Measurements from ENCODE around the gene STEAP1B.

DNA sequence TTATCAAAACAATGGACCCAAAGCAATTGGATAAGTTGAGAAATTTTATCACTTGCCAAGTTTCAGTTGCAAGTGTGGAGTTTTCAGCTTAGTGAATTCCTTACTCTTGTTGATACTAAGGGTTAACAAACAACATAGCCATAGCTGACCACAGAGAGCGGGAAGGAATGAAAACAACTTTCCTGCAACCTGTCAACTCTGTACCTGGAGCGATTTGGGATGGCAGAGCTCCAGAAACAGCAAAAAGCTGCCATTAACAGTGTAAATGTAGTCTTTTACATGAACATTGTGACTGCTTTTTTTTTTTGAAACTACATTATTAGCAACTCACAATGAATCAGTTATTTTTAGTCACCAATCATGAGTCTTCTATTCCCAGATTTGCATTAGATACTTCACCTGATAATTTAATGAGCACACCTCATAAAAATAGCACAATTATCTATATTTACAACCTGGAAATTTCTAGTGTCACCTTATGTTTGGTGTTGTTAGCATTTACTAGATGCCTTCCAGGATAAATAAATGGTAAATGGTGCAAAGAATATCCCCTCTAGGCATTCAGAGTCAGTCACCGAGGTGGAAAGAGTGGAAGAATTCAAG lies 95.5 kb downstream of the STEAP1B start:
- TF ChIP-seq, protein P1, sequence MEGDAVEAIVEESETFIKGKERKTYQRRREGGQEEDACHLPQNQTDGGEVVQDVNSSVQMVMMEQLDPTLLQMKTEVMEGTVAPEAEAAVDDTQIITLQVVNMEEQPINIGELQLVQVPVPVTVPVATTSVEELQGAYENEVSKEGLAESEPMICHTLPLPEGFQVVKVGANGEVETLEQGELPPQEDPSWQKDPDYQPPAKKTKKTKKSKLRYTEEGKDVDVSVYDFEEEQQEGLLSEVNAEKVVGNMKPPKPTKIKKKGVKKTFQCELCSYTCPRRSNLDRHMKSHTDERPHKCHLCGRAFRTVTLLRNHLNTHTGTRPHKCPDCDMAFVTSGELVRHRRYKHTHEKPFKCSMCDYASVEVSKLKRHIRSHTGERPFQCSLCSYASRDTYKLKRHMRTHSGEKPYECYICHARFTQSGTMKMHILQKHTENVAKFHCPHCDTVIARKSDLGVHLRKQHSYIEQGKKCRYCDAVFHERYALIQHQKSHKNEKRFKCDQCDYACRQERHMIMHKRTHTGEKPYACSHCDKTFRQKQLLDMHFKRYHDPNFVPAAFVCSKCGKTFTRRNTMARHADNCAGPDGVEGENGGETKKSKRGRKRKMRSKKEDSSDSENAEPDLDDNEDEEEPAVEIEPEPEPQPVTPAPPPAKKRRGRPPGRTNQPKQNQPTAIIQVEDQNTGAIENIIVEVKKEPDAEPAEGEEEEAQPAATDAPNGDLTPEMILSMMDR (IDR thresholded peaks at IDR 0.05; ENCODE audit: insufficient read depth, low read length, poor library complexity, severe bottlenecking) = no peak
- no peak for TF ChIP-seq EZH2phosphoT487 (conservative IDR thresholded peaks at IDR 0.05; ENCODE audit: low read length)

All from SU-DHL-6 (cell line).